ENCODE results near the gene TYROBP.
"Not testable (repeated sequence)": the region's sequence is repeated elsewhere in the genome, so short reads cannot be mapped to it uniquely, and the experiment has no call there.

Gene TYROBP

GRCh38 chr19:35932291-35932936, 24.3 kb upstream of the TYROBP start:
- in situ Hi-C loops (cut with HindIII; ENCODE audit: low sequenced_read_pairs), result no loop called here

GRCh38 chr19:35931874-35932202, 23.7 kb upstream of the TYROBP start:
- in situ Hi-C loops (cut with HindIII; ENCODE audit: low sequenced_read_pairs), result no loop called here

- in situ Hi-C loops (cut with HindIII; ENCODE audit: low sequenced_read_pairs), result no loop called here
Observed at GRCh38 chr19:35931161-35931873, 23.2 kb upstream of the TYROBP start.

GRCh38 chr19:35929876-35930275, 21.8 kb upstream of the TYROBP start:
- in situ Hi-C loops (cut with HindIII; ENCODE audit: low sequenced_read_pairs), result no loop called here

- in situ Hi-C loops (cut with HindIII; ENCODE audit: low sequenced_read_pairs), result no loop called here
Observed at GRCh38 chr19:35928507-35928906, 20.4 kb upstream of the TYROBP start.

- in situ Hi-C loops (cut with HindIII; ENCODE audit: low sequenced_read_pairs), result no loop called here
Observed at GRCh38 chr19:35925501-35925900, 17.4 kb upstream of the TYROBP start.

- in situ Hi-C loops (cut with HindIII; ENCODE audit: low sequenced_read_pairs), result no loop called here
Observed at GRCh38 chr19:35921012-35921411, 12.9 kb upstream of the TYROBP start.

- in situ Hi-C loops (cut with HindIII; ENCODE audit: low sequenced_read_pairs), result no loop called here
Observed at GRCh38 chr19:35919306-35919705, 11.2 kb upstream of the TYROBP start.

GRCh38 chr19:35915443-35915842, 7.3 kb upstream of the TYROBP start:
- in situ Hi-C loops (cut with HindIII; ENCODE audit: low sequenced_read_pairs), result no loop called here

GRCh38 chr19:35913589-35913988, 5.5 kb upstream of the TYROBP start:
- in situ Hi-C loops (cut with HindIII; ENCODE audit: low sequenced_read_pairs), result no loop called here

GRCh38 chr19:35911790-35912189, 3.7 kb upstream of the TYROBP start:
- in situ Hi-C loops (cut with HindIII; ENCODE audit: low sequenced_read_pairs), result no loop called here

- in situ Hi-C loops (cut with HindIII; ENCODE audit: low sequenced_read_pairs), result no loop called here
Observed at GRCh38 chr19:35911173-35911572, 3.1 kb upstream of the TYROBP start.

- in situ Hi-C loops (cut with HindIII; ENCODE audit: low sequenced_read_pairs), result not testable (repeated sequence)
Observed at GRCh38 chr19:35910355-35910754, 2.3 kb upstream of the TYROBP start.

GRCh38 chr19:35909684-35910035, 1.6 kb upstream of the TYROBP start:
- in situ Hi-C loops (cut with HindIII; ENCODE audit: low sequenced_read_pairs), result no loop called here

- in situ Hi-C loops (cut with HindIII; ENCODE audit: low sequenced_read_pairs), result no loop called here
Observed at GRCh38 chr19:35908973-35909683, 1.0 kb upstream of the TYROBP start.

GRCh38 chr19:35907377-35907745, 734 bp downstream of the TYROBP start:
- in situ Hi-C loops (cut with HindIII; ENCODE audit: low sequenced_read_pairs), result no loop called here

GRCh38 chr19:35905178-35905727, 2.8 kb downstream of the TYROBP start:
- in situ Hi-C loops (cut with HindIII; ENCODE audit: low sequenced_read_pairs), result no loop called here

GRCh38 chr19:35904311-35905068, 3.6 kb downstream of the TYROBP start:
- in situ Hi-C loops (cut with HindIII; ENCODE audit: low sequenced_read_pairs), result loop anchor here (5.0 kb wide), 1 partner anchor 52 kb away; the partner anchor contains the start of gene NPHS1

GRCh38 chr19:35903550-35904179, 4.4 kb downstream of the TYROBP start:
- in situ Hi-C loops (cut with HindIII; ENCODE audit: low sequenced_read_pairs), result loop anchor here (5.0 kb wide), 1 partner anchor 51 kb away; the partner anchor contains the start of gene NPHS1

- in situ Hi-C loops (cut with HindIII; ENCODE audit: low sequenced_read_pairs), result loop anchor here (5.0 kb wide), 1 partner anchor 51 kb away; the partner anchor contains the start of gene NPHS1
Observed at GRCh38 chr19:35902870-35903475, 5.1 kb downstream of the TYROBP start.

Measured in endothelial cell of hepatic sinusoid (primary cell).